HepG2 (cell line): ENCODE measurements around the gene LRRC45. TPM values are rescaled to one million over a fixed set of nuclear protein-coding genes. Genes with fewer than 3 reads are reported as not detected.

Source experiments
- ASH2L ChIP-seq: fragments of 300-600, 200-600 bp; sonication (generic); IDR thresholded peaks from 2 replicates; pipeline ENCODE4 v1.7.0; 2017; ENCODE audit warnings: low read depth, mild to moderate bottlenecking, moderate library complexity, mixed read lengths, low read length; ENCODE audit not compliant: insufficient read length
- CEBPZ ChIP-seq: IDR thresholded peaks from 2 replicates; pipeline ENCODE4 v1.6.1; 2012; ENCODE audit warnings: low read length, improper control_type of control experiment
- ELF4 ChIP-seq: sonication (generic); formaldehyde crosslinking; IDR thresholded peaks from 2 replicates; pipeline ENCODE4 v1.5.0; 2020; ENCODE audit warnings: missing genetic modification reagents, mild to moderate bottlenecking, moderate library complexity, borderline replicate concordance
- IRF2 ChIP-seq: IDR thresholded peaks from 2 replicates; pipeline ENCODE4 v1.6.1; 2018; ENCODE audit warnings: missing genetic modification reagents, missing compliant biosample characterization
- KLF13 ChIP-seq: sonication (generic); formaldehyde crosslinking; IDR thresholded peaks from 2 replicates; pipeline ENCODE4 v1.4.0; 2020; ENCODE audit warnings: mild to moderate bottlenecking, missing genetic modification reagents
- MXD4 ChIP-seq: IDR thresholded peaks from 2 replicates; pipeline ENCODE4 v1.6.1; 2016; ENCODE audit warnings: mild to moderate bottlenecking, missing biosample characterization, missing genetic modification reagents
- NFATC3 ChIP-seq: sonication (generic); formaldehyde crosslinking; IDR thresholded peaks from 2 replicates; pipeline ENCODE4 v1.5.1; 2020; ENCODE audit warnings: mild to moderate bottlenecking, missing genetic modification reagents
- POLR2A ChIP-seq, 2 experiments: IDR thresholded peaks; 2 replicates each; pipeline ENCODE4 v1.6.1; 2011; ENCODE audit warnings: low read depth in 2 of 2, low read length in 2 of 2, mild to moderate bottlenecking in 1 of 2, moderate library complexity in 1 of 2; ENCODE audit not compliant: insufficient read depth in 1 of 2
- RELA ChIP-seq: sonication (generic); formaldehyde crosslinking; IDR thresholded peaks from 2 replicates; pipeline ENCODE4 v1.4.0; 2020; ENCODE audit warnings: missing genetic modification reagents
- SALL2 ChIP-seq: sonication (generic); formaldehyde crosslinking; IDR thresholded peaks from 2 replicates; pipeline ENCODE4 v1.8.1; 2023; ENCODE audit warnings: mild to moderate bottlenecking, missing genetic modification reagents, inconsistent platforms
- SIN3A ChIP-seq: IDR thresholded peaks from 2 replicates; pipeline ENCODE4 v1.6.1; 2011; ENCODE audit warnings: low read depth, mild to moderate bottlenecking, control low read depth, low read length, borderline replicate concordance
- SOX13 ChIP-seq, 3 experiments: fragments of 450-650 bp in 1 of 3; sonication (generic) in 1 of 3; formaldehyde crosslinking in 1 of 3; IDR thresholded peaks in 2 of 3; conservative IDR thresholded peaks in 1 of 3; 2 replicates each; pipeline versions ENCODE4 v1.5.0 to v1.6.1; 2016 to 2020; ENCODE audit warnings: antibody characterized with exemption in 1 of 3, mild to moderate bottlenecking in 1 of 3, missing compliant biosample characterization in 1 of 3, missing genetic modification reagents in 1 of 3, moderate library complexity in 1 of 3
- SP2 ChIP-seq: sonication (generic); formaldehyde crosslinking; IDR thresholded peaks from 2 replicates; pipeline ENCODE4 v1.5.1; 2020; ENCODE audit warnings: mild to moderate bottlenecking, missing genetic modification reagents
- SPEN ChIP-seq: sonication (generic); formaldehyde crosslinking; IDR thresholded peaks from 2 replicates; pipeline ENCODE4 v1.5.1; 2020; ENCODE audit warnings: low read depth, mild to moderate bottlenecking, missing genetic modification reagents
- TCF7L2 ChIP-seq: IDR thresholded peaks from 2 replicates; pipeline ENCODE4 v1.6.1; 2011; ENCODE audit warnings: mild to moderate bottlenecking, low read depth, low read length, moderate library complexity
- ZBTB42 ChIP-seq: sonication (generic); formaldehyde crosslinking; IDR thresholded peaks from 2 replicates; pipeline ENCODE4 v1.5.0; 2020; ENCODE audit warnings: mild to moderate bottlenecking, missing genetic modification reagents
- ZFAT ChIP-seq: sonication (generic); formaldehyde crosslinking; conservative IDR thresholded peaks from 2 replicates; pipeline ENCODE4 v1.8.1; 2023; ENCODE audit warnings: missing genetic modification reagents, inconsistent platforms
- ZKSCAN1 ChIP-seq: fragments of 150-350 bp; IDR thresholded peaks from 2 replicates; pipeline ENCODE4 v1.6.1; 2014; ENCODE audit warnings: low read length
- ZNF274 ChIP-seq: sonication (generic); formaldehyde crosslinking; IDR thresholded peaks from 2 replicates; pipeline ENCODE4 v1.5.1; 2020; ENCODE audit warnings: mild to moderate bottlenecking, missing genetic modification reagents
- ZNF331 ChIP-seq: sonication (generic); formaldehyde crosslinking; IDR thresholded peaks from 2 replicates; pipeline ENCODE4 v1.4.0; 2020; ENCODE audit warnings: missing genetic modification reagents
- ZNF44 ChIP-seq: sonication (generic); formaldehyde crosslinking; IDR thresholded peaks from 2 replicates; pipeline ENCODE4 v1.5.1; 2020; ENCODE audit warnings: mild to moderate bottlenecking, missing genetic modification reagents
- ZNF451 ChIP-seq: sonication (generic); formaldehyde crosslinking; IDR thresholded peaks from 2 replicates; pipeline ENCODE4 v1.5.0; 2020; ENCODE audit warnings: mild to moderate bottlenecking, missing genetic modification reagents
- ZNF740 ChIP-seq: sonication (generic); formaldehyde crosslinking; IDR thresholded peaks from 2 replicates; pipeline ENCODE4 v1.4.0; 2020; ENCODE audit warnings: missing genetic modification reagents
- ZNF75D ChIP-seq: sonication (generic); formaldehyde crosslinking; IDR thresholded peaks from 2 replicates; pipeline ENCODE4 v1.8.1; 2023; ENCODE audit warnings: missing genetic modification reagents, mild to moderate bottlenecking, borderline replicate concordance
- ZSCAN29 ChIP-seq: sonication (generic); formaldehyde crosslinking; conservative IDR thresholded peaks from 2 replicates; pipeline ENCODE4 v1.4.0; 2020; ENCODE audit warnings: mild to moderate bottlenecking, missing genetic modification reagents
- polyA plus RNA-seq, 8 experiments: library from polyadenylated mRNA; depleted of rRNA in 3 of 8; stranded (reverse) in 7 of 8; unstranded in 1 of 8; fragments of >200 nt; fragmentation: Illumina TruSeq in 4 of 8; extraction: Trizol in 4 of 8; gene quantifications; 2 replicates each; pipeline versions ENCODE4 v1.2.1 to v1.2.3, GENCODE V29; 2011 to 2016; ENCODE audit warnings: low read depth in 4 of 8, missing spikeins in 1 of 8, mixed read lengths in 1 of 8; ENCODE audit not compliant: insufficient read depth in 1 of 8
- total RNA-seq, 5 experiments: library from RNA; depleted of rRNA; stranded (reverse); fragments of >200 nt; fragmentation: Illumina TruSeq; extraction: Trizol; gene quantifications; 2 replicates each; pipeline ENCODE4 v1.2.3, GENCODE V29; 2016; ENCODE audit warnings: low read depth in 1 of 5

Gene LRRC45
- total and polyA plus RNA-seq, 2 of the 13 experiments (the other 11 are each of a cell fraction or from before 2014, with no cell fraction given) = 11.6 to 48.1 TPM

GRCh38 chr17:81999976-82000802, 22.9 kb upstream of the LRRC45 start (continued):
- TF ChIP-seq NFATC3 (CRISPR knock-in tag) (0 out of 2 replicates have a peak, but pooled peaks have one; percentile 56), MXD4 (CRISPR knock-in tag) (no peak; the same call in 1 of the 2 replicates), CEBPZ (no peak), ZNF331 (CRISPR knock-in tag) (peak; percentile 17), TCF7L2 (peak; percentile 98), ZFAT (CRISPR knock-in tag) (no peak), SP2 (CRISPR knock-in tag) (peak; percentile 58; the same call in 1 of the 2 replicates), SOX13 (IDR thresholded peaks at IDR 0.05) (no peak; the same call in 1 of the 2 replicates), SOX13 (CRISPR knock-in tag; conservative IDR thresholded peaks at IDR 0.05 in 1 of 2, IDR thresholded peaks at IDR 0.05 in 1 of 2) (peak in 1 of 2 experiments; percentile 61; a peak in 2 of 4 replicates), ZBTB42 (peak; percentile 60; the same call in 1 of the 2 replicates), ZSCAN29 (CRISPR knock-in tag) (no peak; the same call in 1 of the 2 replicates), ZNF75D (CRISPR knock-in tag) (no peak), ZNF740 (CRISPR knock-in tag) (no peak; the same call in 1 of the 2 replicates), POLR2A (IDR thresholded peaks at IDR 0.05; ENCODE audit: insufficient read depth in 1 of 2, low read depth in 2 of 2, low read length in 2 of 2) (0 out of 4 replicates have a peak, but pooled peaks of 1 of the 2 experiments have one; percentile 44), SIN3A (no peak; the same call in 1 of the 2 replicates), ZNF451 (CRISPR knock-in tag) (peak; percentile 94), ZNF44 (CRISPR knock-in tag) (0 out of 2 replicates have a peak, but pooled peaks have one; percentile 36), IRF2 (CRISPR knock-in tag) (peak; percentile 30; the same call in 1 of the 2 replicates), ASH2L (peak; percentile 78), SPEN (CRISPR knock-in tag) (peak; percentile 32; the same call in 1 of the 2 replicates), ELF4 (CRISPR knock-in tag) (no peak), ZKSCAN1 (no peak), ZNF274 (peak; percentile 74; the same call in 1 of the 2 replicates), SALL2 (peak; percentile 17; the same call in 1 of the 2 replicates), KLF13 (CRISPR knock-in tag) (peak; percentile 93), RELA (CRISPR knock-in tag) (no peak)
